ENCODE data around the gene FOLR1. TPM values are rescaled to one million over a fixed set of nuclear protein-coding genes. Genes with fewer than 3 reads are reported as not detected.

FOLR1 gene
- total RNA-seq, 2 donors from 2014 or later: not detected

DNA sequence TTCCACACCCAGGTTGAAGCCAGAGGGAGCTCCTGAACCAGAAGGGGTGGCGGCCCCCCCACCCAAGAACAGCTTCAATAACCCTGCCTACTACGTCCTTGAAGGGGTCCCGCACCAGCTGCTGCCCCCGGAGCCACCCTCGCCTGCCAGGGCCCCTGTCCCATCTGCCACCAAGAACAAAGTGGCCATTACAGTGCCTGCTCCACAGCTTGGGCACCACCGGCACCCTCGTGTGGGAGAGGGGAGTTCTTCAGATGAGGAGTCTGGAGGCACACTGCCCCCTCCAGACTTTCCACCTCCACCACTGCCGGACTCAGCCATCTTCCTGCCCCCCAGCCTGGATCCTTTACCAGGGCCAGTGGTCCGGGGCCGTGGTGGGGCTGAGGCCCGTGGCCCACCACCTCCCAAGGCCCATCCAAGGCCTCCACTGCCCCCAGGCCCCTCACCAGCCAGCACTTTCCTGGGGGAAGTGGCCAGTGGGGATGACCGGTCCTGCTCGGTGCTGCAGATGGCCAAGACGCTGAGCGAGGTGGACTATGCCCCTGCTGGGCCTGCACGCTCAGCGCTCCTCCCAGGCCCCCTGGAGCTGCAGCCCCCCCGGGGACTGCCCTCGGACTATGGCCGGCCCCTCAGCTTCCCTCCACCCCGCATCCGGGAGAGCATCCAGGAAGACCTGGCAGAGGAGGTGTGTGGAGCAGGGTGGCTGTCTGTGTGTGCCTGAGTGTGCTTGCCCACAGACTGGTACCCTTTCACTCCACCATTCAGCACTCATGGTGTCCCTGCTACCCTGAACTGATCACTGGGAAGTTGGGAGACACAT lies 45.4 kb downstream of the FOLR1 start:
- H3K27ac Mint-ChIP-seq: no peak overlapping the region
- DNase-seq (ENCODE audit: low spot score in 2 of 2): peak in 1 of 2 donors; percentile 50
- H3K36me3 Mint-ChIP-seq: peaks cover 0 to 5% of the 10 kb centered on the region in 2 donors
- no peaks in the 10 kb centered on the region for H3K9me3 Mint-ChIP-seq
- no peak for ATAC-seq

DNA sequence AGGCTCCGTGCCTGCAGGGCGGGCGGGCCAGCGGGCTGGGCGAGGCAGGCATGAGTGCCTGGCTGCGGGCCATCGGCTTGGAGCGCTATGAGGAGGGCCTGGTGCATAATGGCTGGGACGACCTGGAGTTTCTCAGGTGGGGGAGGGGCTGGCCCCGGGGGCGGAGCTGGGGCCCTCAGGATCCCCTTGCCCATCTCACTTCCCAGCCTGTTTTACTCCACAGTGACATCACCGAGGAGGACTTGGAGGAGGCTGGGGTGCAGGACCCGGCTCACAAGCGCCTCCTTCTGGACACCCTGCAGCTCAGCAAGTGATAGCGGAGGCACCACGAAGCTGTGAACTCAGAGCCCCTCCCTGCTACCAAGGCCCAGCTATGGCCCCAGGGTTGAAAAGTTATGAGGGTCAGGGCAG lies 46.1 kb downstream of the FOLR1 start:
- ATAC-seq (peak; percentile 54 to 64), DNase-seq (ENCODE audit: low spot score in 2 of 2) (peak; percentile 54 to 66)
- H3K27ac Mint-ChIP-seq: no peak overlapping the region
- H3K9me3 Mint-ChIP-seq: no peaks in the 10 kb centered on the region
- H3K36me3 Mint-ChIP-seq: peaks cover 0 to 5% of the 10 kb centered on the region in 2 donors

DNA sequence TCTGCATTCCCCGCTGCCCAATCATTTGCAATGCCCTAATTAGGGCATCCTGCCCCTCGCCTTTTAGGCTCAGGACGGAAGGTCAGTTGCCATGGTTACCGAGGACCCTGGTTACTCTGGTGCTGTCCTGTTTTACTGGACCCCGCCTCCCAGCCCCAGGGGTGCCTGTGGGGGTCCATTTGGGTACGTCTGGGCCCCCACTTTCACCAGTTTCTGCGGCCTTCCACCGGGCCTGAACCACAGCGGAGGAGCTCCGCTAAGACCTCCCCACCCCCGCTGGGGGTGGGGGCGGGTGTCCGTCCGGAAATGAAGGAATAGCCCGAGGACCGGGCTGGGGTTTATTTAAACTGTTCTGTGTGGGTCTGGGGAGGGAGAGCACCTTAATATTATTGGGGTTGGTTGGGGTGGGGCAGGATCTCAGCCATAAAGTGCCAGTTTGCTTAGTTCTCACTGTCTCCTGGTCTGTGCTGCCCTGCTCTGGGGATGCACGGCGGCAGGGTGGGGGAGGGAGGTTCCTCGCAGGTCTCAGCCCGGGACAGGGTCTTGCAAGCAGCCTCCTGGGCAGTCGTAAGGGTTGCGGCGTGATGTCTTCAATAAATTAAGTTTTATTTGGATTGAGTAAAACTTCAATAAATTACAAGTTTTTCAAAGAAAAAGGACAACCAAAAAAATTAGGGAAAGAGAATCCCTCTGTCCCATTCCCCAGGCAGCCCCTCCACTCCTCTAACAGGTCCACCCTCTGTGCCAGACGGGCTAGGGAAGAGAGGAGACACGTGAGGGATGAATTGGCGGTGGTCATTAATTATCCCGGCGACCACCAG lies 46.8 kb downstream of the FOLR1 start:
- Mint-ChIP-seq H3K9me3 (no peaks in the 10 kb centered on the region), H3K27ac (no peak overlapping the region), H3K36me3 (peaks cover 0 to 5% of the 10 kb centered on the region in 2 donors)
- no peak for ATAC-seq
- peak in 1 of 2 donors; percentile 50 for DNase-seq (ENCODE audit: low spot score in 2 of 2)

DNA sequence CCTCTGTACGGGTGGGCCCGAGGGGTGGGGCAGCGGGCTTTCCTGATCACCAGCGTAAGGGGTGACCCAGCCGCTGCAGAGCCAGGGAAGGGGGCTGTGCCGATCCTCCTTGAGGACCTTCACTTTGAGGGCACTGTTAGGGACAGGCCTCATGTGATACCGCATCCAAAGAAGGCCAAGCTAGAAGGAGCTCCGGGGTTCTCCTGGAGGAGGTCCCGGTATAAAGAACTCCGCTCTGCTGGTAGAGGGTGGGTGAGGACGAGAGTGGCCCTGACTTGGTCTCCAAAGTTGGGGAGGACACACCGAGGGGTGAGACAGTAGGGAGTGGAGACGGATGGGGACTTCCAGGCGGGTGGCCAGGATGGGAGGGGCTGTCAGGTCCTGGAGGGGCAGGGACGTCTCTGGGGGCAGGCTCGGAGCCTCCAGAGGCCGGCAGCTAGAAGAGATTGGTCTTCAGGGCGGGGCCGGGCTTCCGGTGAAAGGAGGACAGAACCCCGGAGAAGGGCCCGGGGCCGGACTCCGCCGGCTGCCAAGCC lies 47.4 kb downstream of the FOLR1 start:
- ATAC-seq (peak in 1 of 2 donors; percentile 11), DNase-seq (ENCODE audit: low spot score in 2 of 2) (peak in 1 of 2 donors; percentile 48)
- peaks cover 0 to 5% of the 10 kb centered on the region in 2 donors for H3K36me3 Mint-ChIP-seq
- H3K27ac Mint-ChIP-seq: peak overlapping the region in 1 of 2 donors; percentile 36
- no peaks in the 10 kb centered on the region for H3K9me3 Mint-ChIP-seq

DNA sequence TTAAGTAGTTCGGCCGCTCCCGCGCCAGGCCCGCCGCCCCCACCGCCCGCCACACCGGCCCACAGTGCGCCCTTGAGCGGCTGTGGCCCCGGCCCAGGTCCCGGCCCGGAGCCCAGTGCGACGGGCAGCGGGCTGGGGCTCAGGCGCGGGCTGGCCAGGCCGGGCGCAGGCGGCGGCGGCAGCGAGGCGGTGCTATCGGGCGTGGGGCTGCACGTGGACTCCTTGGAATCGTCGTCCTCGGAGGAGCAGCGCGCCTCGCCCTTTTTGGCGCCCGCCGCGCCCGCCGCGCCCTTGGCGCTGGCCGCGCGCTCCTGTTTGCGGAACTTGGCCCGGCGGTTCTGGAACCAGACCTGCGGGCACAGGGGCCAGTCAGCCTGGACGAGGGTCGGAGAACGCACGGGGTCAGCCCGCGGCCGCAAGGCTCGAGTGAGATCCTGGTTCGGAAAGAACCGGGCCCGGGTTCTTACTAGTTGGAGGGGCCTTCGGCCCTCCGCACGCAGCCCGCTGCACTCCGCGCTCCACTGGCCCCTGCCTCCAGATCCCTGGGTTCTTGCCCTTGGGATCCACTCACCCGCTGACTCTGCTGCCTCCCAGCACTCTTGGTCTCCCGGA lies 48.0 kb downstream of the FOLR1 start:
- H3K9me3 Mint-ChIP-seq: no peaks in the 10 kb centered on the region
- DNase-seq (ENCODE audit: low spot score in 2 of 2): peak in 1 of 2 donors; percentile 54
- H3K27ac Mint-ChIP-seq: no peak overlapping the region
- peaks cover 0 to 10% of the 10 kb centered on the region in 2 donors for H3K36me3 Mint-ChIP-seq
- peak in 1 of 2 donors; percentile 14 for ATAC-seq

DNA sequence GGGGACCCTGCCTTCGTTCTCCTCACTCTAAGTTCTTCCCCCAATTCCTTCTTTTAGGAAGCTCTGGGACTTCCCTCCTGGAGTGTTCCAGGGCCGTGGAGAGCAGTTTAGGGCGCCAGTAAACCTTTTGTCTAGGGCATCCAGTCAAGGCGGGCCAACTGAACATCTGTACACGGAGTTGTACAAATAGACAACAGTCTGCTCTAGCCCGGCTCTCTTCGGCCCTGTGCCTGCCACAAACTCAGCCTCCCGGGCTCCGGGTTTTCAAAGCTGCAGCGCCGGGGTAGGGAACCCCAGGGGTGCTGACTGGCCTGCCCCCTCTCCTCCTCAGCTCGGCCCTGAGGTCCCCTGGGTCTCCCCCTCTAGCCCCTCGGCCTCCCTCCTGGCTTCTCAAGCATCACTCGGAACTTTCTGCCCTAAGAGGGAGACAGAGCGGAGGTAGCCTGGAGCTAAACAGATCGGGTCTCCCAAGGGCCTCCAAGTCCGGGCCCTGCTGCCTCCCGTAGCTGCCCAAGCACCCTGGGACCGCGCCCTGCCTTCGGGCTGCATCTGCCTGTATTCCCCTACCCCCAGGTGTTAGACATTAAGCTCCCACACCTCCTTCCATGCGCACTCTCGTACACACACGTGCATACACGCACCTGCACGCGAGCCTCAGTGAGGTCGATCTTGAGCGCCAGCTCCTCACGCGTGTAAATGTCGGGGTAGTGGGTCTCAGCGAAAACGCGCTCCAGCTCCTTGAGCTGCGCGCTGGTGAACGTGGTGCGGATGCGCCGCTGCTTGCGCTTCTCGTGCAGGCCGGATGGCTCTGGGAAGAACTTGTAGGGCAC lies 48.7 kb downstream of the FOLR1 start:
- H3K9me3 Mint-ChIP-seq: no peaks in the 10 kb centered on the region
- DNase-seq (ENCODE audit: low spot score in 2 of 2) (peak; percentile 30 to 54), ATAC-seq (peak; percentile 21)
- no peak overlapping the region for H3K27ac Mint-ChIP-seq
- peaks cover 0 to 10% of the 10 kb centered on the region in 2 donors for H3K36me3 Mint-ChIP-seq

DNA sequence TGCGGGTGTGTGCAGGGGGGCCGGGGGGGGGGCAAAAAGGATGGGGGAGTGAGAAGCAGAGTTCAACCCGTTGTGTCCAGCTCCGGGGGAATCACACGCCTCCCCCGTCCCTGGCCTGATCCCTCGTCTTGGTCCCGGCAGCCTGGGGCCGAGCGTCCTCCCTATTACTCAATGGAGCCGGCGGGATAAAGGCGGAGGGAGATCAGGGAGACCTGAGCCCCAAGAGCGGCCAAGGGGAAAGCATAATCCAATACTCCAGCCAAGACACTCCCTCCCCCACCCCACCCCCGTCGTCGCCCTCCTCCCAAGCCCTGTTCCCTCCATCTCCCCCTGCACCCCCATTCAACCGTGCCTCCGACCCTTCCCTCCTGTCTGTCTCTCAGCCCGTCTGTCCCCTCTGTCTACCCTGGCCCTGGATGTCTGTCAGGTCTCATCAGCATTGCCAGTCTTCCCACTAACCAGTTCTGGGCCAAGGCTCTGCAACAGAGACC lies 49.4 kb downstream of the FOLR1 start:
- Mint-ChIP-seq H3K9me3 (no peaks in the 10 kb centered on the region), H3K36me3 (peaks cover 0 to 10% of the 10 kb centered on the region in 2 donors), H3K27ac (no peak overlapping the region)
- ATAC-seq: no peak
- DNase-seq (ENCODE audit: low spot score in 2 of 2): no peak

DNA sequence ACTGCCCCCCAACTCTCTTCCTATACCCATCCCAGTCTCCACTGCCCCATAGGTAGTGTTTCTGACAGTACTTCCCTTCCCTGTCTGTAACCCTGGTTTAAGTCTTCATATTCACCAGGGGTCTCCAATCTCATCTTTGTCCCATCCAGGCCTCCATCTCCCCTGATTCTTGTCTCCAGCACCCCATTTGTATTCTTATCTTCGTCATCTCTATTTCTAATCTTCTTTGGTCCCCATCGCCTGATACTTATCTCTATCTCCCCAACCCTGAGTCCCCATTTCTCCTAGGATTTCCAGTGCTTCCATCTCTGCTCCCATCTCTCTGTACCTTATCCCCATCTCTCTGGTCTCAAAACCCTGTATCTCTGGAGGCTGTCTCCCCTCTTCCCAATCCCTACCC lies 50.2 kb downstream of the FOLR1 start:
- ATAC-seq (no peak), DNase-seq (ENCODE audit: low spot score in 2 of 2) (no peak)
- peaks cover 0 to 10% of the 10 kb centered on the region in 2 donors for H3K36me3 Mint-ChIP-seq
- H3K9me3 Mint-ChIP-seq: no peaks in the 10 kb centered on the region
- no peak overlapping the region for H3K27ac Mint-ChIP-seq

DNA sequence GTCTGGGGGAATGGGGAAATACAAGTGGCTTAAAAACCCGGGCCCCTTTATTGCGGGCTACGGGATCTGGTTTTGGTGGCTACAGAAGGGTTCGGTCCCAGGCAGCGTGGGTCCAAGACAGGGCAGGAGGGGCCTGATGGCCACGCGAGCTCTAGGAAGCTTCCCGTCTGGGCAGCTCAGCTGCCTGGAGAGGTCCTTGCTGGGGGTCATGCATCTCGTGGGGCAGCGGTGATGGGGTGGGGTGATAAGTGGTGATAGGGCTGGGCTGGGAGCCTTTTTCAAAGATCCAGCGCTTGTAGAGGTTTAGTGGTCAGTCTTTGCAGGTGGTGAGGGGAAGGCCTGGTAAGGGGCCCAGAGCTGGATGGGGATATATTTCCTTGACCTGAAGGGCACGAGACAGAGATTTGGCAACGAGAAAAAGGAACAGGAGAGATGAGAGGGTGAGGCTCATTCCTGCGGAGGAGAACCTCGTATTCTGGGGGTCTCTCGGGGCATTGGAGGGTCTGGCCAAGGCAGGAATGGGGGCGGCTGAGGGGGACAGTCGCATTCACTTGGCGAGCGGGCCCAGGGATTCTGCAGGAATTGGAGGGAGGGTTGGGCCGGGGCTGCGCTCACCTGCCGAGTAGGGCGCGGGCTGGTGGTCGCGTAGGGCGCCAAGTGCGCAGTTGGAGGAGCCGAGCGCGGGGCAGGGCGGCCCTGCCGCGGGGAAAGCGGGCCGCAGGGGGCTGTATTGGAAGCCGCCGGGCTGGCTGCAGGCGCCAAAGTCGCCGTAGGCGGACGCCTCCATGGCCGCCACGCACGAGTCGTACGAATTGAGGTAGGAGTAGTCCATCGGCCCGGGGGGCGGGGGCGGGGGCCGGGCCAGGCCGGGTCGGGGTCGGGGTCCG lies 51.5 kb downstream of the FOLR1 start:
- Mint-ChIP-seq H3K27ac (no peak overlapping the region), H3K9me3 (no peaks in the 10 kb centered on the region), H3K36me3 (peaks cover 0 to 10% of the 10 kb centered on the region in 2 donors)
- DNase-seq (ENCODE audit: low spot score in 2 of 2) (peak in 1 of 2 donors; percentile 28), ATAC-seq (no peak)

DNA sequence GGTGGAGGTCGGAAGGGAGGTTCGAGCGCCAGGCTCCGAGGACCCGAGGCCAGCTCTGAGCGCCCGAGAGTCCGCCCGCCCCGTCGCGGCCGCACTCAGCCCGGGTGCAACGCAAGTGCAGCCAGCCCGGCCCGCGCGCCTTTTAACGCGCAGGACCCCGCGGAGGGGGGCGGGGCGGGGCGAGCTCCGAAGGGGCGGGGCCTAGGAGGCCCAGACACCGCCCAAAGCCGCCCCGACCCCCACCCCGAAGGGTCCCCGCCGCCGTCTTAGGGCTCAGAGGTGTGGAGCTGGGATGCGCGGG lies 52.1 kb downstream of the FOLR1 start, which contains the start of gene PHOX2A:
Gene PHOX2A (minus strand): TSS at position 117 of the 301 bp plus-strand sequence. CDS start 172 bp downstream, outside the sequence.
- no peak within 1 kb of the TSS for H3K27ac Mint-ChIP-seq
- no peak for ATAC-seq
- H3K36me3 Mint-ChIP-seq: peaks cover 0 to 10% of the 10 kb centered on the region in 2 donors
- H3K9me3 Mint-ChIP-seq: no peaks in the 10 kb centered on the region
- DNase-seq (ENCODE audit: low spot score in 2 of 2): no peak

DNA sequence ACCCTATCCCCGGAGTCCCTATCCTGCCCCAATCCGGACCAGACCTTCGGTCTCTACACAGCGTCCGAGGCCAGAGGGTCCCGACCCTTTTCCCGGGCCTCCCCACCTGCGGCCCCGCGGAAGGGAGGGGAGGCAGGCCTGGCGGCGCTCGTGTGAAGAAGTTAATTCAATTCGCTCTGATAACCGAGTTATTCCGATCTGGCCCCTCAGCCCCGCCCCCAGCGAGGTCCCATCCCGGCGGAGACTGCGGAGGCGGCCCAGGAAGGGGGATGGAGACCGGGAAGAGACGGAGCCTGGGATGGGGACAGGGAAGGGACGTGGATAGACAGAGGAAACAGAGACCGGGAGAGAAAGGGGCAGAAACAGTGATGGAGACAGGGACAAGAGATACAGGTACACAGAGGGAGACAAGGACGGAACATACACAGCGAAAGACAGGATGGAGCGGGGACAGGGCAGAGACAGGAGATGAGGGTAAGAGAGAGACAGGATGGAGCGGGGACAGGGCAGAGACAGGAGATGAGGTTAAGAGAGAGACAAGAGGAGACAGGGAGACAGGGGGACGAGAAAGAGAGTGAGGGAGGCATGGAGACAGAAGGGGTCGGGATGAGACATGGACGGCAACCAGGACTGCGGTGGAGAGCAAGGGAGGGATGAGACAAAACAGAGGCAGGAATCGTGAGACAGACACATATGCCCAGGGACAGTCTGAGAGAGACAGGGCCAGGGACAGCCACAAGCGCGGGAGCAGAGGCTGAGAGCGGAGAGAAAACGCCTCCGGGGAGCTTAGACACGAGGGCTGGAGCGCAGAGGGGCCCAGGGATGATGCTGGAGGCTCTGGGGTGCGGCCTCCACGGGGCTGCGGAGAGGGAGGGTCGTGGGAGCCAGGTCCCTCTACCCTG lies 52.7 kb downstream of the FOLR1 start:
- ATAC-seq (peak in 1 of 2 donors; percentile 19), DNase-seq (ENCODE audit: low spot score in 2 of 2) (peak in 1 of 2 donors; percentile 49)
- Mint-ChIP-seq H3K36me3 (peaks cover 0 to 10% of the 10 kb centered on the region in 2 donors), H3K27ac (no peak overlapping the region), H3K9me3 (no peaks in the 10 kb centered on the region)

DNA sequence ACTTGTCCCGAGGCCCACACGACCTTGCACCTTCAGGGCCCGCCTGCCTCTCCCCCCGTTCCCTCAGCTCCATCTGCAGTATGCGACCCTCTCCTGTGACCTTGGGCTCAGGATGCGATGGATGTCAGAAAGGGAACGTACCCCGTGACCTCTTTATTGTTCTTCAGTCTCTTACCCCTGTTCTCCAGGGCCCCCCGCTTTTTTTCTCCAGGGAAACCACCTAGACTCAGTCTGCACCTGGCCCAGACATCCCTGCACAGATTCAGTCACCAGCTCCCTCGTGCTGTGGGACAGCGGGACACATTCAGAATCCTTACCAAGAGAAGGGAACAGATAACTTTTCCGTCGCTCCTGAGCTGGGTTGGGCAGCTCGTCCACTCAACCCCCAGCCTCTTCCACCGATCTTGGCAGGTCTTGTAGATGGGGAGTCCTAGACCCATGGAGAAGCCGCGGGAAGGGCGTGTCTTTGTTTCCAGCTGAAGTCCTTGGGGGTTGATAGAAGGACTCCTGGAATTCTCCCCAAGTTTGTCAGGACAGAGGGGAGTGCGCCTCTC lies 53.4 kb downstream of the FOLR1 start:
- H3K36me3 Mint-ChIP-seq: peaks cover 0 to 7% of the 10 kb centered on the region in 2 donors
- no peaks in the 10 kb centered on the region for H3K9me3 Mint-ChIP-seq
- ATAC-seq: peak in 1 of 2 donors; percentile 9
- DNase-seq (ENCODE audit: low spot score in 2 of 2): no peak
- no peak overlapping the region for H3K27ac Mint-ChIP-seq

Measured in activated naive CD4-positive, alpha-beta T cell treated with anti-CD3 and anti-CD28 coated beads, Interleukin-2, amount 50 U/mL, for 72 hours (primary cell).